ENCODE results near the gene CELF4. TPM values are rescaled to one million over a fixed set of nuclear protein-coding genes. Genes with fewer than 3 reads are reported as not detected.

CELF4 gene
- polyA plus RNA-seq, 1 donor (not counting 4 experiments of a cell fraction or from before 2014, with no cell fraction given), result not detected

DNA sequence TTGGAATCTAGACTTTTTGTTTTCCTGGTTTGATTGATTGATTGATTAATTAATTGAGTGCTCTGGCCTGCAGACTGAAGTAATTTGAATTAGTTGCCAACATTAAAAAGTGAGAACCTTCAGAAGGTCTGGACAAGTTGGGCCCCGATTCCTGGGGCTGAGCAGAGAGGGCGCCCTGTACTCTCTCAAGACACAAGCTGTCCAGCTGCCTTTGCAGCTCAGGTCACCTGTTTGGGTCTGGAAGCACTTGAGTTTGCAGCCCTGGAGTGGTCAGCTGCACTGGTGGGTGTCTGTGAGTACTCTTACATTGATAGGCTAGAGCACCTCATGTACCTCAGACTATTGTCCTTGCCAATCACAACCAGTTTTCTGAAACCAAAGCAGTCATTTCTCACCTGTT lies 22.7 kb upstream of the CELF4 start:
- FAIRE-seq (no peak), DNase-seq (ENCODE audit: low read depth, low spot score) (no peak)
- dilution Hi-C loops (cut with MboI; ENCODE audit: extremely low pct_ligation_motif_present, low sequenced_read_pairs), result no loop called here

GRCh38 chr18:37586656-37587225 lies 21.1 kb upstream of the CELF4 start:
- dilution Hi-C loops (cut with MboI; ENCODE audit: extremely low pct_ligation_motif_present, low sequenced_read_pairs), result no loop called here
- Histone ChIP-seq H3K79me2 (ENCODE audit: control insufficient read depth, insufficient read depth, low read length) (no peaks in the 10 kb centered on the region), H3K4me3 (ENCODE audit: control insufficient read depth in 2 of 3, extremely low read depth in 1 of 3, insufficient read depth in 2 of 3, low read depth in 1 of 3, low read length in 3 of 3) (no peak overlapping the region), H3K4me1 (ENCODE audit: control insufficient read depth, extremely low read depth, insufficient read depth, low read length) (no peaks in the 10 kb centered on the region), H3K9me3 (ENCODE audit: control insufficient read depth, low read depth, low read length) (no peaks in the 10 kb centered on the region), H2AFZ (ENCODE audit: control insufficient read depth, low read length) (no peak overlapping the region), H3K9ac (ENCODE audit: control insufficient read depth, extremely low read depth, insufficient read depth, low read length) (no peak overlapping the region), H3K27me3 (ENCODE audit: control insufficient read depth, extremely low read depth, insufficient read depth, low read length) (no peaks in the 10 kb centered on the region), H4K20me1 (ENCODE audit: control insufficient read depth, extremely low read depth, insufficient read depth, low read length) (no peaks in the 10 kb centered on the region), H3K9me1 (ENCODE audit: control insufficient read depth, extremely low read depth, insufficient read depth, low read length) (no peaks in the 10 kb centered on the region), H3K27ac (ENCODE audit: control insufficient read depth, insufficient read depth, low read length) (no peak overlapping the region), H3K36me3 (ENCODE audit: control insufficient read depth in 2 of 2, extremely low read depth in 1 of 2, insufficient read depth in 2 of 2, low read length in 2 of 2) (no peaks in the 10 kb centered on the region), H3K4me2 (ENCODE audit: control insufficient read depth, extremely low read depth, insufficient read depth, low read depth, low read length) (no peak overlapping the region)
- TF ChIP-seq CTCF (optimal IDR thresholded peaks at IDR 0.05 in 1 of 3, IDR thresholded peaks at IDR 0.05 in 1 of 3, conservative IDR thresholded peaks at IDR 0.05 in 1 of 3; ENCODE audit: extremely low read depth in 1 of 3, insufficient read depth in 2 of 3, low read length in 3 of 3) (no peak), EZH2 (IDR thresholded peaks at IDR 0.05; ENCODE audit: low read length) (no peak)
- FAIRE-seq (no peak), DNase-seq (ENCODE audit: low read depth, low spot score) (no peak)

More for the DNA sequence above, 22.7 kb upstream of the CELF4 start:
- H3K27me3 ChIP-seq (ENCODE audit: control insufficient read depth, extremely low read depth, insufficient read depth, low read length), result no peaks in the 10 kb centered on the region
- no peaks in the 10 kb centered on the region for H3K4me1 ChIP-seq (ENCODE audit: control insufficient read depth, extremely low read depth, insufficient read depth, low read length)
- H3K9ac ChIP-seq (ENCODE audit: control insufficient read depth, extremely low read depth, insufficient read depth, low read length), result no peak overlapping the region
- no peaks in the 10 kb centered on the region for H3K9me1 ChIP-seq (ENCODE audit: control insufficient read depth, extremely low read depth, insufficient read depth, low read length)
- no peaks in the 10 kb centered on the region for H3K79me2 ChIP-seq (ENCODE audit: control insufficient read depth, insufficient read depth, low read length)
- H2AFZ ChIP-seq (ENCODE audit: control insufficient read depth, low read length), result no peak overlapping the region
- H4K20me1 ChIP-seq (ENCODE audit: control insufficient read depth, extremely low read depth, insufficient read depth, low read length), result no peaks in the 10 kb centered on the region
- H3K27ac ChIP-seq (ENCODE audit: control insufficient read depth, insufficient read depth, low read length), result no peak overlapping the region
- H3K9me3 ChIP-seq (ENCODE audit: control insufficient read depth, low read depth, low read length), result no peaks in the 10 kb centered on the region
- no peak overlapping the region for H3K4me3 ChIP-seq (ENCODE audit: control insufficient read depth in 2 of 3, extremely low read depth in 1 of 3, insufficient read depth in 2 of 3, low read depth in 1 of 3, low read length in 3 of 3)
- no peak overlapping the region for H3K4me2 ChIP-seq (ENCODE audit: control insufficient read depth, extremely low read depth, insufficient read depth, low read depth, low read length)
- no peaks in the 10 kb centered on the region for H3K36me3 ChIP-seq (ENCODE audit: control insufficient read depth in 2 of 2, extremely low read depth in 1 of 2, insufficient read depth in 2 of 2, low read length in 2 of 2)
- TF ChIP-seq EZH2 (IDR thresholded peaks at IDR 0.05; ENCODE audit: low read length), result no peak
- TF ChIP-seq CTCF (optimal IDR thresholded peaks at IDR 0.05 in 1 of 3, IDR thresholded peaks at IDR 0.05 in 1 of 3, conservative IDR thresholded peaks at IDR 0.05 in 1 of 3; ENCODE audit: extremely low read depth in 1 of 3, insufficient read depth in 2 of 3, low read length in 3 of 3), result peak in 1 of 3 experiments; percentile 32

Measured in keratinocyte (primary cell).